Rectal smooth muscle tissue (tissue), 1 donor: ENCODE data around the gene ATAD3A.
"Not testable (repeated sequence)": the region's sequence is repeated elsewhere in the genome, so short reads cannot be mapped to it uniquely, and the experiment has no call there.

Experiments used
- H3K27ac ChIP-seq: one replicate; pipeline ENCODE4 v1.7.0; 2013; ENCODE audit warnings: low read depth, low read length, inconsistent platforms
- H3K27me3 ChIP-seq: one replicate; pipeline ENCODE4 v1.7.0; 2013; ENCODE audit warnings: low read length; ENCODE audit not compliant: control insufficient read depth, insufficient read depth
- H3K36me3 ChIP-seq: one replicate; pipeline ENCODE4 v1.7.0; 2013; ENCODE audit warnings: low read length; ENCODE audit not compliant: control insufficient read depth, insufficient read depth
- H3K4me1 ChIP-seq: one replicate; pipeline ENCODE4 v1.7.0; 2013; ENCODE audit warnings: low read length; ENCODE audit not compliant: control insufficient read depth, insufficient read depth
- H3K4me3 ChIP-seq: one replicate; pipeline ENCODE4 v1.7.0; 2013; ENCODE audit warnings: low read length
- H3K9ac ChIP-seq: one replicate; pipeline ENCODE4 v1.7.0; 2013; ENCODE audit warnings: low read length

ATAD3A gene

DNA sequence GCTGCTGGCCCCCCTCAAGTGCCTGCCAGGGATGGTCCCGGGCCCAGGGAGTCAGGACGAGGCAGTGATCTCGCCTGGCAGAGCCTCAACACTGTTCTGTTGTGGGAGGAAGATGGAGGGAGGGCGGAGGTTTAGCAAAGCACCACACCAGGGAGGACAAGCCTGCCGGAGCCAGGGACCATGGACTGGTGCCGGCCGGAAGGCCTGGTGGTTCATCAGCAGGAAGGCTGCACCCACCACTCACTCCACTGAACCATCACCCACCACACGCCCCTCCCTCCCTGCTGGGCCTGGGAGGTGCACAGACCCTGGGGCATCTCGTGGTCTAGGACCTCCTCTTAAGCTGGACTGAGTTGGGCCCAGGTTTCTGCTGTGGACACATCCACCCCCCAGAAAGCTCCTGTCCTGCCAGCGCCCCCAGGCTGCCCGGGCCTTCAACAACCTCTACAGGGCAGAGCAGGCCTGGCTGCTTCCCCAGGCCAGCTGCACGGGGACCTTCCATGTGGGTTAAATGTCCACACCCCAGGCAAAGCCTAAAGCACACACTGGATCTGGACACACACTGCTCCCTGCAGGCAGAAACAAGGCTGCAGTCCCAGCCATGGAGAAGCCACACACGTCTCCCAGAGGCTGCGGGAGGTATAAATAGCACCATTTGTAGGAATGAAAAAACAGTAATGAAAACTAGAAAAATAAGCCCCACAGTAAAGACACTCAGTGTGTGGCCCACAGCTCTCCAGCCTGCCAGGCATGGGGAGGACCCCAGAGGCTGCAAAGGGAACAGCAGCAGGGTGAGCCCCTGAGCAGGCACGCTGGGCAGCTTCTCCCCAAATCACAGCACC, 38.9 kb downstream of the ATAD3A start:
- Histone ChIP-seq H3K27ac (no peak overlapping the region), H3K9ac (no peak overlapping the region), H3K4me3 (no peak overlapping the region)

DNA sequence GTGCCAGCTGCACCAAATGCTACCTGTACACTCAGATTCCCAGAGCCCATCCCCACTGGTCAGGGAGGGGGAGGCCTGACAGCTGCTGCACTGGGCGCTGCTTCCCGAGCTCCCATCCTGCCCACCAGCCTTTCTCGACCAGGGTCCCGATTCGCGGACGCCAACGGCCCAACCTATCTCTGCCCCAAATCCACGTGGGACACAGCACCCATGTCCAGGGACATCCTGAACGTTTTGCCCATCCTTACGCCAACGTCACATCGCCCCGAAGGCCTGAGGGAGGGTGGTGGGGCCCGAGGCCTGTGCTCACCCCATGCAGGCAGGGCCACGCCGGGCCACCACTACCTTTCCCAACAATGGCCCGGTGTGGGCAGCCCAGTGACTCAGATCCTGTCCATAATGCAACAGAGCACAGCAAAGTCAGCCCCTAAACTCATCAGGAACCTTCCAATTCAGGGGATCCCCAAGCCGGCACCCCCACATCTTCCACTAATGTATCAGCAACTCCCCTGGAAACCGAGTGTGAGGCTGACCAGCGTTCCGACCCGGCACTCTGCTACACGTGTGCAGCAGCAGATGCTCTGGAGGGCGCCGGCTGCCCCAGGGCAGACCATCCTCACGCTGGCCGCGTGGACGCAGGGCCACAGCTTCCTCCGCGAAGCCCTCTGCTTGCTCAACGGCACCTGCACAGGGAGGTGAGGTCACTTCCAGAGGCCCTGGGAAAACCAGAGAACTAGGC, 39.7 kb downstream of the ATAD3A start:
- no peaks in the 10 kb centered on the region for H3K4me1 ChIP-seq
- H3K27ac ChIP-seq, result no peak overlapping the region
- no peak overlapping the region for H3K4me3 ChIP-seq
- no peaks in the 10 kb centered on the region for H3K27me3 ChIP-seq
- H3K36me3 ChIP-seq, result peaks cover 6% of the 10 kb centered on the region
- no peak overlapping the region for H3K9ac ChIP-seq

More for the DNA sequence above, 38.9 kb downstream of the ATAD3A start:
- no peaks in the 10 kb centered on the region for H3K4me1 ChIP-seq
- H3K27me3 ChIP-seq, result no peaks in the 10 kb centered on the region
- H3K36me3 ChIP-seq, result peaks cover 6% of the 10 kb centered on the region

DNA sequence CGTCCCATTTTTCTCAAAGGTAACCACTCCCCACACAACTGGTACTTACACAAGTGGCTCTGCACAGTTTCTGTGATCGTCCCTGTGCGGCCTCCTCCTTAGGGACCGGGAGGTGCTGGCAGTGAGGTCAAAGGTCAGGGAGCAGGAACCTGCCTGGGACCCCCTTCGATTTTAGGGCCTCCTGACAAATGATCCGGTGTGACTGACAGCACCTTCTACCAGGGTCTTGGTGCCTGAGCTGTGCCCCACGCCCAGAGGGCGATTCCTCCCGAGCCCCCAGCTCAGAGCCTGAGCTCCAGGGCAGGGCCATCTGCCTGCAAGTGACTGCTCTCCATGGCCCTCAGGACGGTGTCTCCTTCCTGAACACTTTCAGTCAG, 40.3 kb downstream of the ATAD3A start:
- no peak overlapping the region for H3K9ac ChIP-seq
- H3K4me1 ChIP-seq, result no peaks in the 10 kb centered on the region
- peaks cover 6% of the 10 kb centered on the region for H3K36me3 ChIP-seq
- no peaks in the 10 kb centered on the region for H3K27me3 ChIP-seq
- H3K27ac ChIP-seq, result no peak overlapping the region
- no peak overlapping the region for H3K4me3 ChIP-seq

DNA sequence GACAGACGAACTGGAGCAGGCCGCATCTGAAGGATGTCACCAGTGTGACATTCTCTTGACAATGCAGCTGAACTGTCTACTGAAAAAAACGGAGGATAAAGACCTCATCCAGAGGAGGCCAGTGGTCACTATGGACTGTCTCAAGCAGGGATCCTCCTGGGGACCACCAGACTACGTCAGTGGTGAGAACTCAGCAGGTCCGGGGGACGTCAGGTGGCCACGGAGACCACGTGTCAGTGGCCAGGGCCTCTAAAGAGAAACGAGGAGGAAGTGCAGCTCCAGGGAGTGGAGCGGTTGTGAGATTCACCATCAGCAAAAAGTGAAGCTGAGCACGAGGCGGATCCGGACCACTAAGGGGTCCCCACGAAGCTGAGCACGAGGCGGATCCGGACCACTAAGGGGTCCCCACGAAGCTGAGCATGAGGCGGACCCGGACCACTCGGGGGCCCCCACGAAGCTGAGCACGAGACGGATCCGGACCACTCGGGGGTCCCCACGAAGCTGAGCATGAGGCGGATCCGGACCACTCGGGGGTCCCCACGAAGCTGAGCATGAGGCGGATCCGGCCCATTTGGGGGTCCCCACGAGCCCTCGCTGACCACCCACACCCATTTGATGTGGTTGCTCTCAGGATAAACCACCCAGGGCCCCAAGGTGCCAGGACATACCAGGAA, 42.0 kb downstream of the ATAD3A start:
- no peaks in the 10 kb centered on the region for H3K4me1 ChIP-seq
- no peak overlapping the region for H3K4me3 ChIP-seq
- peaks cover 3% of the 10 kb centered on the region for H3K36me3 ChIP-seq
- H3K27ac ChIP-seq, result no peak overlapping the region
- H3K27me3 ChIP-seq, result no peaks in the 10 kb centered on the region
- H3K9ac ChIP-seq, result no peak overlapping the region

DNA sequence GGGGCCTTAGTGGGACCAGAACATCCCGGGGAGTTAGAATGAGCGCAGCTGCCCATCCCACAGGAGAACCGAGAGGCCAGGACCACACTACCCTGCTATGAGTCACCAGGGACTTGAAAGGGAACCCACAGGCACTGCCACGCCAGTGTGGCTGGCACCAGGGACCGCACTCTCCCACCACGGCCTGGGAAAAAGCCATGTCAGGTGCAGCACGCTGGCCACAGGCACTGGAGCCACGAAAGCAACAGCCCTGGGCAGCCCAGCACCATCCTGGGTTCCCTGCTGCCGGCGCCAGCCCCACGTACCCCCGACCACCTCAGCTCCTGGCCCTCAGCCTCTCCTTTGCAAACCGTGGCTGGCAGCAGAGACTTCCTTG, 42.6 kb downstream of the ATAD3A start:
- no peak overlapping the region for H3K4me3 ChIP-seq
- H3K4me1 ChIP-seq, result no peaks in the 10 kb centered on the region
- H3K27me3 ChIP-seq, result no peaks in the 10 kb centered on the region
- no peak overlapping the region for H3K9ac ChIP-seq
- peaks cover 3% of the 10 kb centered on the region for H3K36me3 ChIP-seq
- no peak overlapping the region for H3K27ac ChIP-seq

DNA sequence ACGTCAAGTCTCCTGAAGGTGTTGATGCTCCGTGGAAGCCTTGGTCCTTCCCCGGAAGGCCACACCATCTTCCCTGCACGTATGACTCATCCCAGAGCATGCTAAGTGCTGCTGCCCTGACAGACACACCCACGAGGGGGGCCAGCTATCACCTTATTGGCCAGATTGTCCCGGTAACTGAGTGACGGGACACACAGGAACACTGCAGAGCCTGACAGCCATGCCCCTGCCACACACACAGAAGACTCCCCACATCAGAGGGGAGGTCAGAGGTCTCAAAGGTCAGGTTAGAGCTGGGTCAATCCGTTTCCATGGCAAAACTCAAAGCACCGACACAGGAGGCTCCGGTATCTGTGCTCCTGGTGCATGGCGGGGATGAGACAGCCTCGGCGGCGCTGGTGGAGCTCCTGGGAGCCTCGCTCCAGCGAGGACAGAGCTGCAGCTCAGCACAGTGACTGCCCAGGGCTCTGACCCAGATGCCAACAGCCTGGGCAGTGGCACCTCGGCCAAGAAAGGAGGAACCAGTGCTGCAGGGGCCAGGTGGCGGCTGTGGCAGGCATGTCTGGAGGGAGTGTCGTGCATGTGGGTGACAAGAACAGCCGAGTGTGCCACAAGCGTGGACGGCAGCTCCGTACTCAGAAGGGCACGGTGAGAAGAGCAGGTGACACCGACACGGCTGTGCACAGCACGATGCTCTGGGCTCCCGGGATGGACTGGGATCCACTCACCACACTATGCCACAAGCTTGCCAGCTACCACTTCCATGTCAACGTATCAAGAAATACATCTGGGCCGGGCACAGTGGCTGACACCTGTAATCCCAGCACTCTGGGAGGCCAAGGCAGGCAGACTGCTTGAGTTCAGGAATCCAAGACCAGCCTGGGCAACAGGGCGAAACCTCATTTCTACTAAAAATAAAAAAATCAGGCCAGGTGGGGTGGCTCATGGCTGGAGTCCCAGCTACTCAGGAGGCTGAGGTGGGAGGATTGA, 43.3 kb downstream of the ATAD3A start:
- Histone ChIP-seq H3K9ac (no peak overlapping the region), H3K36me3 (peaks cover 4% of the 10 kb centered on the region), H3K27me3 (no peaks in the 10 kb centered on the region), H3K4me3 (no peak overlapping the region), H3K4me1 (no peaks in the 10 kb centered on the region), H3K27ac (no peak overlapping the region)

DNA sequence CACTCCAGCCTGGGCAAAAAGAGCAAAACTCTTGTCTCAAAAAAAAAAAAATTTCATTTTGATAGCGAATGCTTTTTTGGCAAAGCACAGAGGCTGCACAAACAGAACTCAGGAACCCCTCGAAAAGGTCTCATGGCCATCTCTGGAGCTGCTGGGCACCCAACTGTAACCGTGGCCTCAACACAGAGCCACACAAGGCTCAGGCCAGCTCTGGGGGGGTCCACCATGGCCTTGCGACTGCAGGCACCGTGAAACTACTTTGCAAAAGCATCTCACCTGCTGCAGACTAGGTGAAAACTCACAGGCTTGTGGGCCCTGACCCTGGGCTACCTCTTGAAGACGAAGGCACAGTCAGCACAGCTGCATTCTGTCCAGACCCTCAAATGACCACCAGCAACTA, 44.5 kb downstream of the ATAD3A start:
- Histone ChIP-seq H3K27ac (no peak overlapping the region), H3K9ac (no peak overlapping the region), H3K36me3 (peaks cover 8% of the 10 kb centered on the region), H3K4me1 (no peaks in the 10 kb centered on the region), H3K27me3 (no peaks in the 10 kb centered on the region), H3K4me3 (no peak overlapping the region)

DNA sequence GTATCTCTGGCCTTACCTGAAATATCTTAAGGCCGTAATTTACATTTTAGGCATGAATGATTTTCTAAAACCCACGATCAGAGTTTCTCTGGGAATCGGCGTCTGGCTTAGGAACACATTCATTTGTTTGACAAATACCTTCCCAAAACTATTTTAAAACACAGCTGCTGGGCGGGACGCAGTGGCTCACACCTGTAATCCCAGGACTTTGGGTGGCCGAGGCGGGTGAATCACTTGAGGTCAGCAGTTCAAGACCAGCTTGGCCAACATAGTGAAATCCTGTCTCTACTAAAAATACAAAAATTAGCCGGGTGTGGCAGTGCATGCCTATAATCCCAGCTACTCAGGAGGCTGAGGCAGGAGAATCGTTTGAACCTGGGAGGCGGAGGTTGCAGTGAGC, 45.0 kb downstream of the ATAD3A start:
- H3K36me3 ChIP-seq, result peaks cover 12% of the 10 kb centered on the region
- H3K9ac ChIP-seq, H3K27me3 ChIP-seq, H3K27ac ChIP-seq, H3K4me1 ChIP-seq, H3K4me3 ChIP-seq: not testable (repeated sequence)

DNA sequence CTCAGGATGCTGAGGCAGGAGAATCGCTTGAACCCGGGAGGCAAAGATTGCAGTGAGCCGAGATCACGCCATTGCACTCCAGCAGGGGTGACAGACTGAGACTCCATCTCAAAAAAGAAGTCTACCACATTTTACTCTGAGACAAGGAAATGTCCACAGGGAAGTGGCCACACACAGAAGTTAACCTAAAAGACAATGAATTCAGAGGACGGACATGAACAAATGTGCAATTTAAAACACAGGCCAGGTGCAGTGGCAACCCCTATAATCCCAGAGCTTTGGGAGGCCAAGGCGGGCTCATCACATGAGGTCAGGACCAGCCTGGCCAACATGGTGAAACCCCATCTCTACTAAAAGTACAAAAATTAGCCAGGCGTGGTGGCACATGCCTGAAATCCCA, 45.7 kb downstream of the ATAD3A start:
- H3K27me3 ChIP-seq, H3K4me3 ChIP-seq, H3K4me1 ChIP-seq, H3K27ac ChIP-seq, H3K9ac ChIP-seq: not testable (repeated sequence)
- H3K36me3 ChIP-seq, result peaks cover 17% of the 10 kb centered on the region

DNA sequence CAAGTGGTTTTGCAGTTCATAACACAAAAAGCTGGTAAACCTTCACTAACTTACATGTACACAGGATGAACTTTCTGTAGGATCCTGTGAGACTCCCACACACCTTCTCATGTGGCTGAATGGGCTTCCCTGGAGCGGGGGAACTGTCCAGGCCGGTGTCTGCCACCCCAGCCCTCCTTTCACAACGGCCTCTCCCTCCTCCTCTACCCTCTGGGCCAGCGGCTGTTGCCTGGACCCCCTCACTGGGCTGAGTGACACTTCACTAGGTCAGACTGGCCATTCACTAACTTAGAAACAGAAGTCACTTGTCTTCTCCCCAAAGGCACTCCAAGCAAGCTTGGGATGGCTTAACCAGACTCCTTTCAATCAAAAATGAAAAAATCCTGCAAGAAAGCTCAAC, 46.6 kb downstream of the ATAD3A start:
- H3K4me1 ChIP-seq, result no peaks in the 10 kb centered on the region
- H3K9ac ChIP-seq, result no peak overlapping the region
- H3K36me3 ChIP-seq, result peaks cover 20% of the 10 kb centered on the region

DNA sequence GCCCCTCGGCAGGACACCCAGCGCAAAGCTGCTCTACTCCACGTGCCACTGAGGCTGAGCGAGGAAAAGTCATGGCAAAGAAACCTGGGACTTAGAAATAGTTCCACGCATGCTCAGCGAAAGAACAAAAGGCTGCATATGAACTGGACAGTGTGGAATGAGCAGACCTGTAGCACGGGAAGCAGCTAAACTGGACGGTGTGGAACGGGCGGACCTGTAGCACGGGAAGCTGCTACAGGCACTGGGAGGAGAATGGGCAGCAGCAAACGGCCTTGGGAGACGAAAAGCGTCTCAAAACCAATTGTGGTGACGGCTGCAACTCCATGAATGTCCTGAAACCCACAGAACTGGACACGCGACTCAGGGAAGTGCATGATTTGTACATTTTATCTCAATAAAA, 47.1 kb downstream of the ATAD3A start:
- Histone ChIP-seq H3K9ac (no peak overlapping the region), H3K4me3 (no peak overlapping the region), H3K36me3 (peaks cover 24% of the 10 kb centered on the region), H3K4me1 (no peaks in the 10 kb centered on the region), H3K27me3 (no peaks in the 10 kb centered on the region), H3K27ac (no peak overlapping the region)

More for the DNA sequence above, 46.6 kb downstream of the ATAD3A start:
- no peak overlapping the region for H3K4me3 ChIP-seq
- no peaks in the 10 kb centered on the region for H3K27me3 ChIP-seq
- no peak overlapping the region for H3K27ac ChIP-seq

DNA sequence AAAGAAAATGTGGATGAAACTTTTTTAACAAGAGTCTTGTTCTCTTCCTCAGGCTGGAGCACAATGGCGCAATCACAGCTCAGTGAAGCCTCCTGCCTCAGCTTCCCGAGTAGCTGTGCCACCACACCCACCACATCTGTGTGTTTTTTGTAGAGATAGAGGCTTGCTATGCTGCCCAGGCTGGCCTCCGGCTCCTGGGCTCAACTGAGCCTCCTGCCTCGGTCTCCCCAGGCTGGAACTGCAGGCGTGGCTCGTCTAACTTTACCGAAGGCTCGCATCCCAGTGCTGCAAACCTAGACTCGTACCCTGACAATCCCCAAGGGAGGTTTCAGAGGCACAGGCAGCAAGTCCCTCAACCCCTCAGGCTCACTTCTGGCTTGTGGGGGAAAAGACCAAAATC, 48.2 kb downstream of the ATAD3A start:
- no peak overlapping the region for H3K27ac ChIP-seq
- no peaks in the 10 kb centered on the region for H3K27me3 ChIP-seq
- H3K4me1 ChIP-seq, result no peaks in the 10 kb centered on the region
- H3K36me3 ChIP-seq, result peaks cover 31% of the 10 kb centered on the region
- H3K9ac ChIP-seq, result no peak overlapping the region
- no peak overlapping the region for H3K4me3 ChIP-seq
